NCI-H1105 (cell line): ENCODE data around the gene RGS7BP.
"Not testable (repeated sequence)": the region's sequence is repeated elsewhere in the genome, so short reads cannot be mapped to it uniquely, and the experiment has no call there.

Experiments used
- DNase-seq: peaks from one replicate; lab custom pipeline; 2025; lab: John Stamatoyannopoulos, UW

RGS7BP gene

GRCh38 chr5:64558641-64559040 lies 52.8 kb downstream of the RGS7BP start:
- DNase-seq: not testable (repeated sequence)

GRCh38 chr5:64566310-64566916 lies 60.6 kb downstream of the RGS7BP start:
- DNase-seq: no peak

- DNase-seq: no peak
Measured at GRCh38 chr5:64569858-64570257, 64.0 kb downstream of the RGS7BP start.

- no peak for DNase-seq
Measured at GRCh38 chr5:64570395-64570996, 64.7 kb downstream of the RGS7BP start.

GRCh38 chr5:64575561-64575960 lies 69.7 kb downstream of the RGS7BP start:
- no peak for DNase-seq

GRCh38 chr5:64576250-64576649 lies 70.4 kb downstream of the RGS7BP start:
- DNase-seq: no peak

GRCh38 chr5:64585646-64586045 lies 79.8 kb downstream of the RGS7BP start:
- no peak for DNase-seq

GRCh38 chr5:64587370-64587769 lies 81.6 kb downstream of the RGS7BP start:
- DNase-seq: no peak

- DNase-seq: no peak
Measured at GRCh38 chr5:64592730-64593341, 87.0 kb downstream of the RGS7BP start.

GRCh38 chr5:64594025-64594424 lies 88.2 kb downstream of the RGS7BP start:
- DNase-seq: no peak

GRCh38 chr5:64594601-64595000 lies 88.8 kb downstream of the RGS7BP start:
- no peak for DNase-seq

GRCh38 chr5:64595031-64595855 lies 89.4 kb downstream of the RGS7BP start:
- no peak for DNase-seq

- no peak for DNase-seq
Measured at GRCh38 chr5:64599226-64599625, 93.4 kb downstream of the RGS7BP start.

GRCh38 chr5:64603676-64604075 lies 97.9 kb downstream of the RGS7BP start:
- no peak for DNase-seq

- DNase-seq: no peak
Measured at GRCh38 chr5:64606926-64607325, 101.1 kb downstream of the RGS7BP start.

GRCh38 chr5:64612344-64612961 lies 106.6 kb downstream of the RGS7BP start:
- peak; percentile 36 for DNase-seq

- no peak for DNase-seq
Measured at GRCh38 chr5:64615895-64616294, 110.1 kb downstream of the RGS7BP start.

- DNase-seq: no peak
Measured at GRCh38 chr5:64619609-64620008, 113.8 kb downstream of the RGS7BP start.

- no peak for DNase-seq
Measured at GRCh38 chr5:64622991-64623390, 117.2 kb downstream of the RGS7BP start.

GRCh38 chr5:64625678-64626077 lies 119.9 kb downstream of the RGS7BP start:
- DNase-seq: no peak

- DNase-seq: no peak
Measured at GRCh38 chr5:64628901-64629300, 123.1 kb downstream of the RGS7BP start.

- no peak for DNase-seq
Measured at GRCh38 chr5:64629841-64630240, 124.0 kb downstream of the RGS7BP start.
